GM23338 (cell line): ENCODE results near the gene XPNPEP3. TPM values are rescaled to one million over a fixed set of nuclear protein-coding genes. Genes with fewer than 3 reads are reported as not detected.
A peak's percentile ranks its signal among the peaks of the same experiment; 100 is the strongest.

Experiments
- ATAC-seq: fragments of 200-7000 bp; cut with Tn5 transposase; 3 replicates; pipeline ENCODE4 v1.9.1; 2020
- DNase-seq: peaks from one replicate; pipeline ENCODE4 v3.0.0-alpha.2; 2015; ENCODE audit warnings: low spot score
- H2AFZ ChIP-seq: fragments of 200-600 bp; sonication (generic); 2 replicates; pipeline ENCODE4 v1.8.0; 2016; ENCODE audit warnings: antibody characterized with exemption, mild to moderate bottlenecking, moderate library complexity
- H3F3A ChIP-seq: fragments of 200-600 bp; sonication (generic); replicated peaks from 2 replicates; pipeline ENCODE4 v1.8.0; 2017; ENCODE audit warnings: antibody characterized with exemption, mixed run types, low read depth
- H3K27ac ChIP-seq: fragments of 200-600 bp; sonication (generic); 2 replicates; pipeline ENCODE4 v1.6.1; 2016; ENCODE audit warnings: low read depth
- H3K27me3 ChIP-seq: fragments of 200-600 bp; sonication (generic); 2 replicates; pipeline ENCODE4 v1.8.0; 2016; ENCODE audit warnings: mild to moderate bottlenecking, mixed run types, moderate library complexity; ENCODE audit not compliant: insufficient read depth
- H3K36me3 ChIP-seq: fragments of 200-600 bp; sonication (generic); 2 replicates; pipeline ENCODE4 v1.8.0; 2016; ENCODE audit warnings: mild to moderate bottlenecking; ENCODE audit not compliant: insufficient read depth
- H3K4me1 ChIP-seq: fragments of 200-600 bp; sonication (generic); 2 replicates; pipeline ENCODE4 v1.8.0; 2016; ENCODE audit warnings: mild to moderate bottlenecking, moderate library complexity; ENCODE audit not compliant: insufficient read depth
- H3K4me2 ChIP-seq: fragments of 200-600 bp; sonication (generic); 2 replicates; pipeline ENCODE4 v1.7.1; 2017; ENCODE audit warnings: mixed run types
- H3K4me3 ChIP-seq: fragments of 200-600 bp; sonication (generic); 2 replicates; pipeline ENCODE4 v1.6.1; 2016; ENCODE audit warnings: mixed run types
- H3K79me2 ChIP-seq: fragments of 200-600 bp; sonication (generic); replicated peaks from 2 replicates; pipeline ENCODE4 v1.8.0; 2017; ENCODE audit warnings: mild to moderate bottlenecking; ENCODE audit not compliant: insufficient read depth
- H3K9me2 ChIP-seq: fragments of 200-600 bp; sonication (generic); 2 replicates; pipeline ENCODE4 v1.8.0; 2017; ENCODE audit not compliant: insufficient read depth
- H4K20me1 ChIP-seq: fragments of 200-600 bp; sonication (generic); replicated peaks from 2 replicates; pipeline ENCODE4 v1.8.0; 2017; ENCODE audit warnings: mild to moderate bottlenecking; ENCODE audit not compliant: insufficient read depth
- H3K27ac Mint-ChIP-seq: 2 replicates; pipeline ENCODE4 v1.8.0; 2020; ENCODE audit warnings: inconsistent platforms, mild to moderate bottlenecking, moderate library complexity, mixed read lengths
- H3K27me3 Mint-ChIP-seq: 3 replicates; pipeline ENCODE4 v1.8.0; 2022; ENCODE audit warnings: low read depth, mild to moderate bottlenecking, moderate library complexity, mixed read lengths, inconsistent platforms; ENCODE audit not compliant: insufficient read depth, poor library complexity
- H3K36me3 Mint-ChIP-seq: 3 replicates; pipeline ENCODE4 v1.8.0; 2021; ENCODE audit warnings: low read depth, mild to moderate bottlenecking, inconsistent platforms, moderate library complexity, mixed read lengths
- H3K4me1 Mint-ChIP-seq: 3 replicates; pipeline ENCODE4 v1.8.0; 2020; ENCODE audit warnings: mild to moderate bottlenecking, inconsistent platforms, mixed read lengths
- H3K4me3 Mint-ChIP-seq: 3 replicates; pipeline ENCODE4 v1.8.0; 2021; ENCODE audit warnings: moderate library complexity, mild to moderate bottlenecking, inconsistent platforms, mixed read lengths
- H3K9me3 Mint-ChIP-seq: 3 replicates; pipeline ENCODE4 v1.8.0; 2020; ENCODE audit warnings: moderate library complexity, mild to moderate bottlenecking, inconsistent platforms, mixed read lengths
- CREB1 ChIP-seq: fragments of 250-450 bp; sonication (Bioruptor Pico); IDR thresholded peaks from 2 replicates; pipeline ENCODE4 v1.5.0; 2020; ENCODE audit warnings: low read depth, mild to moderate bottlenecking, moderate library complexity
- EZH2phosphoT487 ChIP-seq: fragments of 200-600 bp; sonication (generic); IDR thresholded peaks from one replicate; pipeline ENCODE4 v1.8.1; 2018; ENCODE audit warnings: antibody characterized with exemption; ENCODE audit not compliant: unreplicated experiment
- JUNB ChIP-seq: IDR thresholded peaks from one replicate; pipeline ENCODE4 v1.6.1; 2016; ENCODE audit warnings: antibody characterized with exemption; ENCODE audit not compliant: unreplicated experiment
- POLR2AphosphoS5 ChIP-seq: IDR thresholded peaks from 2 replicates; pipeline ENCODE4 v1.6.1; 2016; ENCODE audit warnings: antibody characterized with exemption, low read depth
- STAT1 ChIP-seq: IDR thresholded peaks from one replicate; pipeline ENCODE4 v1.6.1; 2016; ENCODE audit warnings: antibody characterized with exemption; ENCODE audit not compliant: unreplicated experiment
- ZNF114 ChIP-seq: fragments of 250-450 bp; sonication (Bioruptor Pico); IDR thresholded peaks from 2 replicates; pipeline ENCODE4 v1.5.0; 2020; ENCODE audit warnings: mild to moderate bottlenecking, moderate library complexity
- ZNF331 ChIP-seq: fragments of 250-450 bp; sonication (Bioruptor Pico); IDR thresholded peaks from 2 replicates; pipeline ENCODE4 v1.5.0; 2020; ENCODE audit warnings: low read depth, mild to moderate bottlenecking, moderate library complexity
- polyA plus RNA-seq: library from polyadenylated mRNA; unstranded; fragments of >200 nt; fragmentation: Nextera tagmentation; extraction: Ambion mirVana; gene quantifications from 2 replicates; pipeline ENCODE4 v1.2.1, GENCODE V29; 2016
- total RNA-seq: library from RNA; depleted of rRNA; stranded (reverse); fragments of >200 nt; shearing (Covaris generic); gene quantifications from 2 replicates; pipeline ENCODE4 v1.2.3, GENCODE V29; 2014
- TF ChIP-seq, protein P1 (sequence below), 2 experiments: fragments of 200-600 bp in 1 of 2; sonication (generic) in 1 of 2; conservative IDR thresholded peaks; 2 replicates each; pipeline versions ENCODE4 v1.5.1 to v1.6.1; 2016 to 2017; ENCODE audit warnings: antibody characterized with exemption in 2 of 2, low read depth in 2 of 2, mild to moderate bottlenecking in 2 of 2, moderate library complexity in 1 of 2
- TF ChIP-seq, protein P2 (sequence below): IDR thresholded peaks from 2 replicates; pipeline ENCODE4 v1.6.1; 2016; ENCODE audit warnings: antibody characterized with exemption
- TF ChIP-seq, protein P3 (sequence below): fragments of 250-450 bp; sonication (Bioruptor Pico); IDR thresholded peaks from 2 replicates; pipeline ENCODE4 v1.5.0; 2020; ENCODE audit warnings: mild to moderate bottlenecking, moderate library complexity

Gene XPNPEP3
- total and polyA plus RNA-seq, 2 experiments from 2014 or later = 11.6 to 19.5 TPM

DNA sequence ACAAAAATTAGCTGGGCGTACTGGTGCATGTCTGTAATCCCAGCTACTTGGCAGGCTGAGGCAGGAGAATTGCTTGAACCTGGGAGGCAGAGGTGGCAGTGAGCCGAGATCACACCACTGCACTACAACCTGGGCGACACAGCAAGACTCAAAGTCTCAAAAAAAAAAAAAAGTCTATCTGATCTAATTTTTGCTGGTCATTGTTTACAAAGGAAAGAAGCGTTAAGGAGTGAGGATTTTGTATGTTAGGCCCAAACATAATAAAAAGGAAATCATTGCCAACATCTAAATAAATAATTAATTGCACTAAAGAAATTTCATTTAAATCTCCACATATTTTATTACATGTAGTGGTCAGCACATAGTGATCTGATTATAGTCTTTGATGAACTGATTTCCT lies 97.2 kb downstream of the XPNPEP3 start:
- Mint-ChIP-seq H3K4me1 (peaks cover 9% of the 10 kb centered on the region; the same call in 2 of the 3 replicates), H3K36me3 (peaks cover 43% of the 10 kb centered on the region), H3K9me3 (no peaks in the 10 kb centered on the region), H3K27ac (0 out of 2 replicates have a peak overlapping the region, but pooled peaks have one; percentile 50), H3K27me3 (peaks cover 10% of the 10 kb centered on the region), H3K4me3 (no peak overlapping the region)
- no peak overlapping the region for H3K4me3 ChIP-seq
- 0 out of 2 replicates have a peak, but pooled peaks cover 6% of the 10 kb centered on the region for H3K4me1 ChIP-seq
- H3K79me2 ChIP-seq = peaks cover 74% of the 10 kb centered on the region
- H3K27me3 ChIP-seq = no peaks in the 10 kb centered on the region
- H3K27ac ChIP-seq = no peak overlapping the region
- peaks cover 30% of the 10 kb centered on the region for H4K20me1 ChIP-seq
- no peak overlapping the region for H3K4me2 ChIP-seq
- no peak overlapping the region for H2AFZ ChIP-seq
- H3K9me2 ChIP-seq = no peaks in the 10 kb centered on the region
- H3F3A ChIP-seq = peaks cover 6% of the 10 kb centered on the region; the same call in 1 of the 2 replicates
- no peak for TF ChIP-seq CREB1 (CRISPR knock-in tag)
- TF ChIP-seq POLR2AphosphoS5 = no peak
- TF ChIP-seq ZNF331 (CRISPR knock-in tag) = no peak
- TF ChIP-seq, protein P1, sequence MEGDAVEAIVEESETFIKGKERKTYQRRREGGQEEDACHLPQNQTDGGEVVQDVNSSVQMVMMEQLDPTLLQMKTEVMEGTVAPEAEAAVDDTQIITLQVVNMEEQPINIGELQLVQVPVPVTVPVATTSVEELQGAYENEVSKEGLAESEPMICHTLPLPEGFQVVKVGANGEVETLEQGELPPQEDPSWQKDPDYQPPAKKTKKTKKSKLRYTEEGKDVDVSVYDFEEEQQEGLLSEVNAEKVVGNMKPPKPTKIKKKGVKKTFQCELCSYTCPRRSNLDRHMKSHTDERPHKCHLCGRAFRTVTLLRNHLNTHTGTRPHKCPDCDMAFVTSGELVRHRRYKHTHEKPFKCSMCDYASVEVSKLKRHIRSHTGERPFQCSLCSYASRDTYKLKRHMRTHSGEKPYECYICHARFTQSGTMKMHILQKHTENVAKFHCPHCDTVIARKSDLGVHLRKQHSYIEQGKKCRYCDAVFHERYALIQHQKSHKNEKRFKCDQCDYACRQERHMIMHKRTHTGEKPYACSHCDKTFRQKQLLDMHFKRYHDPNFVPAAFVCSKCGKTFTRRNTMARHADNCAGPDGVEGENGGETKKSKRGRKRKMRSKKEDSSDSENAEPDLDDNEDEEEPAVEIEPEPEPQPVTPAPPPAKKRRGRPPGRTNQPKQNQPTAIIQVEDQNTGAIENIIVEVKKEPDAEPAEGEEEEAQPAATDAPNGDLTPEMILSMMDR (conservative IDR thresholded peaks at IDR 0.05; ENCODE audit: low read depth in 2 of 2) = no peak
- peaks cover 32% of the 10 kb centered on the region for H3K36me3 ChIP-seq
- ATAC-seq (no peak), DNase-seq (no peak)

DNA sequence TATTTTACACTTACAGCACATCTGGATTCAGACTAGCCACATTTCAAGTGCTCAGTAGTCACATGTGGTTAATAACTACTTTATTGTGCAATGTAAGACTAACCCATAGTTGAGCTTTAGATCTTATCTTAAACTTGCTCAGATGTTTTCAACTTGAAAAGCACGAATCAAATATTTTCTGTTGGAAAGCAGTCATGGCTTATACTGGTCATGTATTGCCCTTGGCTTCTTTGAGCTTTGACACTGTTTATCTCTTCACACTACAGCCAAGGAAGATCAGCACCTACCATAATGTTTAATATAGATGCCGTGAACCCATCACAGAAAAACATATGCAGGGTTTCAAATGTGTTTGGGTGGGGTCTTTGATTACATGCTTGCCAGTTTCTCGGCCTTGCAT lies 98.6 kb downstream of the XPNPEP3 start:
- Histone ChIP-seq H3K27me3 (no peaks in the 10 kb centered on the region), H3K4me3 (no peak overlapping the region), H3K79me2 (peaks cover 88% of the 10 kb centered on the region), H3K4me2 (no peak overlapping the region), H4K20me1 (peaks cover 33% of the 10 kb centered on the region), H3K36me3 (peaks cover 32% of the 10 kb centered on the region), H3K27ac (no peak overlapping the region), H3K4me1 (0 out of 2 replicates have a peak, but pooled peaks cover 6% of the 10 kb centered on the region), H3K9me2 (no peaks in the 10 kb centered on the region), H3F3A (peaks cover 3% of the 10 kb centered on the region; the same call in 1 of the 2 replicates), H2AFZ (no peak overlapping the region)
- H3K36me3 Mint-ChIP-seq = peaks cover 56% of the 10 kb centered on the region
- no peak for DNase-seq
- no peaks in the 10 kb centered on the region for H3K9me3 Mint-ChIP-seq
- peaks cover 5% of the 10 kb centered on the region for H3K27me3 Mint-ChIP-seq
- H3K4me1 Mint-ChIP-seq = peaks cover 9% of the 10 kb centered on the region; the same call in 2 of the 3 replicates
- H3K4me3 Mint-ChIP-seq = no peak overlapping the region
- no peak overlapping the region for H3K27ac Mint-ChIP-seq
- ATAC-seq = no peak
- TF ChIP-seq CREB1 (CRISPR knock-in tag) (no peak), ZNF114 (CRISPR knock-in tag) (no peak), JUNB (no peak), POLR2AphosphoS5 (no peak), EZH2phosphoT487 (no peak), ZNF331 (CRISPR knock-in tag) (no peak), STAT1 (no peak)
- TF ChIP-seq, protein P2, sequence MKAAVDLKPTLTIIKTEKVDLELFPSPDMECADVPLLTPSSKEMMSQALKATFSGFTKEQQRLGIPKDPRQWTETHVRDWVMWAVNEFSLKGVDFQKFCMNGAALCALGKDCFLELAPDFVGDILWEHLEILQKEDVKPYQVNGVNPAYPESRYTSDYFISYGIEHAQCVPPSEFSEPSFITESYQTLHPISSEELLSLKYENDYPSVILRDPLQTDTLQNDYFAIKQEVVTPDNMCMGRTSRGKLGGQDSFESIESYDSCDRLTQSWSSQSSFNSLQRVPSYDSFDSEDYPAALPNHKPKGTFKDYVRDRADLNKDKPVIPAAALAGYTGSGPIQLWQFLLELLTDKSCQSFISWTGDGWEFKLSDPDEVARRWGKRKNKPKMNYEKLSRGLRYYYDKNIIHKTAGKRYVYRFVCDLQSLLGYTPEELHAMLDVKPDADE = no peak
- TF ChIP-seq, protein P3, sequence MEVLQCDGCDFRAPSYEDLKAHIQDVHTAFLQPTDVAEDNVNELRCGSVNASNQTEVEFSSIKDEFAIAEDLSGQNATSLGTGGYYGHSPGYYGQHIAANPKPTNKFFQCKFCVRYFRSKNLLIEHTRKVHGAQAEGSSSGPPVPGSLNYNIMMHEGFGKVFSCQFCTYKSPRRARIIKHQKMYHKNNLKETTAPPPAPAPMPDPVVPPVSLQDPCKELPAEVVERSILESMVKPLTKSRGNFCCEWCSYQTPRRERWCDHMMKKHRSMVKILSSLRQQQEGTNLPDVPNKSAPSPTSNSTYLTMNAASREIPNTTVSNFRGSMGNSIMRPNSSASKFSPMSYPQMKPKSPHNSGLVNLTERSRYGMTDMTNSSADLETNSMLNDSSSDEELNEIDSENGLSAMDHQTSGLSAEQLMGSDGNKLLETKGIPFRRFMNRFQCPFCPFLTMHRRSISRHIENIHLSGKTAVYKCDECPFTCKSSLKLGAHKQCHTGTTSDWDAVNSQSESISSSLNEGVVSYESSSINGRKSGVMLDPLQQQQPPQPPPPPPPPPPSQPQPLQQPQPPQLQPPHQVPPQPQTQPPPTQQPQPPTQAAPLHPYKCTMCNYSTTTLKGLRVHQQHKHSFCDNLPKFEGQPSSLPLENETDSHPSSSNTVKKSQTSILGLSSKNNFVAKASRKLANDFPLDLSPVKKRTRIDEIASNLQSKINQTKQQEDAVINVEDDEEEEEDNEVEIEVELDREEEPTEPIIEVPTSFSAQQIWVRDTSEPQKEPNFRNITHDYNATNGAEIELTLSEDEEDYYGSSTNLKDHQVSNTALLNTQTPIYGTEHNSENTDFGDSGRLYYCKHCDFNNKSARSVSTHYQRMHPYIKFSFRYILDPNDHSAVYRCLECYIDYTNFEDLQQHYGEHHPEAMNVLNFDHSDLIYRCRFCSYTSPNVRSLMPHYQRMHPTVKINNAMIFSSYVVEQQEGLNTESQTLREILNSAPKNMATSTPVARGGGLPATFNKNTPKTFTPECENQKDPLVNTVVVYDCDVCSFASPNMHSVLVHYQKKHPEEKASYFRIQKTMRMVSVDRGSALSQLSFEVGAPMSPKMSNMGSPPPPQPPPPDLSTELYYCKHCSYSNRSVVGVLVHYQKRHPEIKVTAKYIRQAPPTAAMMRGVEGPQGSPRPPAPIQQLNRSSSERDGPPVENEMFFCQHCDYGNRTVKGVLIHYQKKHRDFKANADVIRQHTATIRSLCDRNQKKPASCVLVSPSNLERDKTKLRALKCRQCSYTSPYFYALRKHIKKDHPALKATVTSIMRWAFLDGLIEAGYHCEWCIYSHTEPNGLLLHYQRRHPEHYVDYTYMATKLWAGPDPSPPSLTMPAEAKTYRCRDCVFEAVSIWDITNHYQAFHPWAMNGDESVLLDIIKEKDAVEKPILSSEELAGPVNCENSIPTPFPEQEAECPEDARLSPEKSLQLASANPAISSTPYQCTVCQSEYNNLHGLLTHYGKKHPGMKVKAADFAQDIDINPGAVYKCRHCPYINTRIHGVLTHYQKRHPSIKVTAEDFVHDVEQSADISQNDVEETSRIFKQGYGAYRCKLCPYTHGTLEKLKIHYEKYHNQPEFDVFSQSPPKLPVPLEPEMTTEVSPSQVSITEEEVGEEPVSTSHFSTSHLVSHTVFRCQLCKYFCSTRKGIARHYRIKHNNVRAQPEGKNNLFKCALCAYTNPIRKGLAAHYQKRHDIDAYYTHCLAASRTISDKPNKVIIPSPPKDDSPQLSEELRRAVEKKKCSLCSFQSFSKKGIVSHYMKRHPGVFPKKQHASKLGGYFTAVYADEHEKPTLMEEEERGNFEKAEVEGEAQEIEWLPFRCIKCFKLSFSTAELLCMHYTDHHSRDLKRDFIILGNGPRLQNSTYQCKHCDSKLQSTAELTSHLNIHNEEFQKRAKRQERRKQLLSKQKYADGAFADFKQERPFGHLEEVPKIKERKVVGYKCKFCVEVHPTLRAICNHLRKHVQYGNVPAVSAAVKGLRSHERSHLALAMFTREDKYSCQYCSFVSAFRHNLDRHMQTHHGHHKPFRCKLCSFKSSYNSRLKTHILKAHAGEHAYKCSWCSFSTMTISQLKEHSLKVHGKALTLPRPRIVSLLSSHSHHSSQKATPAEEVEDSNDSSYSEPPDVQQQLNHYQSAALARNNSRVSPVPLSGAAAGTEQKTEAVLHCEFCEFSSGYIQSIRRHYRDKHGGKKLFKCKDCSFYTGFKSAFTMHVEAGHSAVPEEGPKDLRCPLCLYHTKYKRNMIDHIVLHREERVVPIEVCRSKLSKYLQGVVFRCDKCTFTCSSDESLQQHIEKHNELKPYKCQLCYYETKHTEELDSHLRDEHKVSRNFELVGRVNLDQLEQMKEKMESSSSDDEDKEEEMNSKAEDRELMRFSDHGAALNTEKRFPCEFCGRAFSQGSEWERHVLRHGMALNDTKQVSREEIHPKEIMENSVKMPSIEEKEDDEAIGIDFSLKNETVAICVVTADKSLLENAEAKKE (CRISPR knock-in tag) = no peak
- TF ChIP-seq, protein P1 (conservative IDR thresholded peaks at IDR 0.05; ENCODE audit: low read depth in 2 of 2) = no peak
